GM12878 (cell line): ENCODE results near the gene THAP5. TPM values are rescaled to one million over a fixed set of nuclear protein-coding genes. Genes with fewer than 3 reads are reported as not detected.

ENCODE experiments used
- ATAC-seq: fragments of 200-7000 bp; cut with Tn5 transposase; 3 replicates; pipeline ENCODE4 v1.9.1; 2020; ENCODE audit warnings: mild to moderate bottlenecking, moderate library complexity
- BruUV-seq: library from RNA; stranded (reverse); fragments of 400-500 nt; replicated peaks from 2 replicates; lab custom pipeline; 2021; lab: Mats Ljungman, UMichigan
- CTCF ChIA-PET: fragments of 300-600 bp; sonication (Branson Sonifier 250); formaldehyde crosslinking; extraction: SDS; loops from one replicate; lab custom pipeline; 2021; ENCODE audit warnings: inconsistent platforms; lab: Yijun Ruan, JAX
- POLR2A ChIA-PET: fragments of 350-600 bp; formaldehyde crosslinking; extraction: SDS; loops from one replicate; lab custom pipeline; 2021; ENCODE audit warnings: inconsistent platforms; lab: Charles Lee
- RAD21 ChIA-PET: fragments of 300-600 bp; sonication (Branson Sonifier 250); formaldehyde crosslinking; loops from one replicate; lab custom pipeline; 2023; ENCODE audit warnings: antibody characterized with exemption; ENCODE audit not compliant: unreplicated experiment; lab: Charles Lee
- SMC1A ChIA-PET: fragments of 300-600 bp; sonication (Branson Sonifier 250); formaldehyde crosslinking; loops from one replicate; lab custom pipeline; 2023; ENCODE audit not compliant: unreplicated experiment, uncharacterized antibody; lab: Charles Lee
- DNase-seq: peaks from one replicate; pipeline ENCODE4 v3.0.0-alpha.2; 2011; ENCODE audit warnings: low read depth, low spot score
- FAIRE-seq: peaks from 3 replicates; lab custom pipeline; 2011; peaks lifted over from hg19 to GRCh38; lab: Jason Lieb, UNC
- H2AFZ ChIP-seq: 2 replicates; pipeline ENCODE4 v1.6.0; 2011; ENCODE audit warnings: low read depth, low read length, control low read depth; ENCODE audit not compliant: control insufficient read depth
- H3K27ac ChIP-seq: 2 replicates; pipeline ENCODE4 v1.5.1; 2011; ENCODE audit warnings: control low read depth; ENCODE audit not compliant: control insufficient read depth, insufficient read depth
- H3K27me3 ChIP-seq, 2 experiments: replicated peaks in 1 of 2; 2 replicates each; pipeline versions ENCODE4 v1.6.0 to v1.6.1; 2011; ENCODE audit warnings: low read length in 1 of 2; ENCODE audit not compliant: control insufficient read depth in 2 of 2, insufficient read depth in 2 of 2
- H3K36me3 ChIP-seq, 2 experiments: 2 replicates each; pipeline ENCODE4 v1.5.1; 2011; ENCODE audit warnings: low read length in 1 of 2; ENCODE audit not compliant: control insufficient read depth in 2 of 2, insufficient read depth in 2 of 2
- H3K4me1 ChIP-seq: 2 replicates; pipeline ENCODE4 v1.6.1; 2011; ENCODE audit warnings: mild to moderate bottlenecking, low read length, moderate library complexity, mixed read lengths; ENCODE audit not compliant: control insufficient read depth, insufficient read depth
- H3K4me2 ChIP-seq: 2 replicates; pipeline ENCODE4 v1.6.0; 2011; ENCODE audit warnings: control low read depth; ENCODE audit not compliant: control insufficient read depth, insufficient read depth
- H3K4me3 ChIP-seq: fragments of 200-600 bp; sonication (generic); 2 replicates; pipeline ENCODE4 v1.5.1; 2016
- H3K79me2 ChIP-seq: 2 replicates; pipeline ENCODE4 v1.6.0; 2011; ENCODE audit warnings: low read length; ENCODE audit not compliant: control insufficient read depth, insufficient read depth
- H3K9ac ChIP-seq: 2 replicates; pipeline ENCODE4 v1.8.0; 2011; ENCODE audit warnings: low read length, control low read depth, mixed read lengths; ENCODE audit not compliant: control insufficient read depth, insufficient read depth
- H3K9me3 ChIP-seq: replicated peaks from 3 replicates; pipeline ENCODE4 v1.5.1; 2011; ENCODE audit warnings: mild to moderate bottlenecking, low read length; ENCODE audit not compliant: control insufficient read depth, insufficient read depth
- H4K20me1 ChIP-seq: 2 replicates; pipeline ENCODE4 v1.6.0; 2011; ENCODE audit not compliant: control insufficient read depth, insufficient read depth
- ASH2L ChIP-seq: fragments of 300-600, 200-600 bp; sonication (generic); IDR thresholded peaks from 2 replicates; pipeline ENCODE4 v1.6.1; 2017; ENCODE audit warnings: low read depth, mild to moderate bottlenecking, borderline replicate concordance
- HDAC6 ChIP-seq: fragments of 200-600 bp; sonication (generic); IDR thresholded peaks from one replicate; pipeline ENCODE4 v1.8.0; 2017; ENCODE audit warnings: antibody characterized with exemption; ENCODE audit not compliant: unreplicated experiment
- IKZF2 ChIP-seq, 2 experiments: fragments of 450-650 bp; IDR thresholded peaks; 2 replicates each; pipeline ENCODE4 v1.6.1; 2017; ENCODE audit warnings: mild to moderate bottlenecking in 2 of 2, moderate library complexity in 2 of 2
- LARP7 ChIP-seq: fragments of 450-650 bp; IDR thresholded peaks from 2 replicates; pipeline ENCODE4 v1.6.1; 2017; ENCODE audit warnings: mild to moderate bottlenecking
- PML ChIP-seq: IDR thresholded peaks from 2 replicates; pipeline ENCODE4 v1.6.1; 2012; ENCODE audit warnings: low read length, inconsistent platforms
- RAD21 ChIP-seq: IDR thresholded peaks from 2 replicates; pipeline ENCODE4 v1.6.1; 2011; ENCODE audit warnings: mild to moderate bottlenecking, low read depth, low read length, moderate library complexity; ENCODE audit not compliant: insufficient read depth
- ZNF217 ChIP-seq: fragments of 450-650 bp; IDR thresholded peaks from 2 replicates; pipeline ENCODE4 v1.6.1; 2017; ENCODE audit warnings: antibody characterized with exemption, mild to moderate bottlenecking
- WGBS: methylation state at CpG from one replicate; pipeline ENCODE4 v1.1.6; 2016; ENCODE audit warnings: low lambda C conversion rate; ENCODE audit not compliant: insufficient replicate concordance, insufficient coverage; ENCODE audit errors: missing lambda C conversion rate; 5-methylcytosine and 5-hydroxymethylcytosine counted together
- in situ Hi-C: fragments of 300-500 bp; cut with MboI; formaldehyde crosslinking; loops from 9 replicates; pipeline ENCODE4 v1.14.3; 2018; ENCODE audit warnings: mixed read lengths
- intact Hi-C: fragments of 100-400 bp; cut with micrococcal nuclease; formaldehyde crosslinking; loops from one replicate; pipeline ENCODE4 v1.14.2; 2022; ENCODE audit not compliant: unreplicated experiment
- polyA plus RNA-seq, 11 experiments: library from polyadenylated mRNA; depleted of rRNA in 4 of 11; unstranded in 6 of 11; stranded (reverse) in 5 of 11; fragments of >200 nt; fragmentation: Nextera tagmentation in 4 of 11; fragmentation: Illumina TruSeq in 1 of 11; extraction: Ambion mirVana in 4 of 11; extraction: Trizol in 1 of 11; gene quantifications; 1 replicate in 1 of 11; 2 replicates in 10 of 11; pipeline versions ENCODE4 v1.2.1 to v1.2.3, GENCODE V29; 2011 to 2016; ENCODE audit warnings: inconsistent platforms in 2 of 11, missing spikeins in 2 of 11, low read depth in 1 of 11
- total RNA-seq, 4 experiments: library from RNA; depleted of rRNA in 3 of 4; stranded (reverse); fragments of >200 nt in 3 of 4; fragmentation: Illumina TruSeq in 1 of 4; extraction: Trizol in 1 of 4; gene quantifications; 2 replicates each; pipeline versions ENCODE4 v1.2.1 to v1.2.3, GENCODE V29; 2013 to 2021
- TF ChIP-seq, protein P1 (sequence below): fragments of 450-650 bp; IDR thresholded peaks from 2 replicates; pipeline ENCODE4 v1.6.1; 2017; ENCODE audit warnings: low read depth, mild to moderate bottlenecking, moderate library complexity
- TF ChIP-seq, protein P2 (sequence below), 3 experiments: IDR thresholded peaks in 2 of 3; conservative IDR thresholded peaks in 1 of 3; 2 replicates each; pipeline ENCODE4 v1.5.1; 2011; ENCODE audit warnings: low read depth in 3 of 3, low read length in 3 of 3, mild to moderate bottlenecking in 3 of 3, control low read depth in 2 of 3, moderate library complexity in 2 of 3, inconsistent platforms in 1 of 3, mixed read lengths in 1 of 3; ENCODE audit not compliant: control insufficient read depth in 2 of 3, insufficient read depth in 1 of 3; ENCODE audit errors: extremely low read depth in 1 of 3
- TF ChIP-seq, protein P3 (sequence below): fragments of 450-650 bp; IDR thresholded peaks from 2 replicates; pipeline ENCODE4 v1.6.1; 2016; ENCODE audit warnings: mild to moderate bottlenecking
- TF ChIP-seq, protein P4 (sequence below): IDR thresholded peaks from 2 replicates; pipeline ENCODE4 v1.6.1; 2011; ENCODE audit warnings: borderline replicate concordance, low read depth, mild to moderate bottlenecking, moderate library complexity, mixed read lengths, low read length; ENCODE audit not compliant: insufficient read depth; ENCODE audit errors: extremely low read length
- TF ChIP-seq, protein P5 (sequence below): fragments of 450-650 bp; IDR thresholded peaks from 2 replicates; pipeline ENCODE4 v1.6.1; 2017; ENCODE audit warnings: mild to moderate bottlenecking, low read depth, inconsistent platforms; ENCODE audit not compliant: poor library complexity, severe bottlenecking

The THAP5 gene
- total and polyA plus RNA-seq, 10 of the 15 experiments (the other 5 are each of a cell fraction or from before 2014, with no cell fraction given): 13.0 to 47.7 (median 24.2) TPM

DNA sequence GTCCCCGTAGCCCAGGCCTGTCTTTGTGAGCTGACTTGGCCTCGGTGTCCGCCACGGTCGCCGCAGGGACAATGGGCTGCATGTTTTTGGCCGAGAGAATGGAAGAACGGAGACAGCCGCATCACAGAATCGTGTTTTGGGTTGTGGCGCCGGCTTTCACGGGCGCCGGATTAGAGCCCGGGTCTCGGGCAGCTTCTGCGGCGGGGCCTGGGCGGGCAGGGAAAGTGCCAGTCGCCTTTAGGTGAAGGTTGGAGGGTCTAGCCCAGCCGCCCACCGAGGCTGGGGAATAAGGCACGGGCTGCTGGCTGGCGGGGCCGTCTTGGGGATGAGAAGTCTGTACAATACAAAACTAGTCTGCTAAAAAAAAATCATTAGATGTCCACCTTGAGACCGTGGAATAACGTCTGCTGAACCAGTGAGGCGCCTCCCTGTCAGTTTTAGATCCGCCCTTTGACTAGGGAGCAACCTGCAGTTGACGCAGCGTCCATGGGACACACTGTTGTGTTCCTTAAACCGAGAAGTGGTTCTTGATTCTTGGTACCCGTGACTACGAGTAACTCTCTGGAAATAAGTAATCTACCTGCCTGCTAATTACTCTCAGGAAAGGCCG, 745 bp upstream of the THAP5 start:
- Histone ChIP-seq H3K4me3 (peak overlapping the region; percentile 81), H3K4me2 (peak overlapping the region; percentile 77), H3K9me3 (no peaks in the 10 kb centered on the region), H3K79me2 (peaks cover 64% of the 10 kb centered on the region), H3K4me1 (no peaks in the 10 kb centered on the region), H3K27me3 (no peaks in the 10 kb centered on the region), H3K9ac (peak overlapping the region; percentile 82), H2AFZ (peak overlapping the region; percentile 76), H3K36me3 (peaks cover 0 to 3% of the 10 kb centered on the region in 2 experiments; a peak in 1 of 4 replicates), H4K20me1 (no peaks in the 10 kb centered on the region), H3K27ac (peak overlapping the region; percentile 91)
- intact Hi-C loops: no loop called here
- FAIRE-seq (peak; percentile 31), ATAC-seq (peak; percentile 50), DNase-seq (no peak)
- 0 out of 2 replicates have a peak, but pooled peaks have one; percentile 0 for TF ChIP-seq LARP7
- TF ChIP-seq, protein P1, sequence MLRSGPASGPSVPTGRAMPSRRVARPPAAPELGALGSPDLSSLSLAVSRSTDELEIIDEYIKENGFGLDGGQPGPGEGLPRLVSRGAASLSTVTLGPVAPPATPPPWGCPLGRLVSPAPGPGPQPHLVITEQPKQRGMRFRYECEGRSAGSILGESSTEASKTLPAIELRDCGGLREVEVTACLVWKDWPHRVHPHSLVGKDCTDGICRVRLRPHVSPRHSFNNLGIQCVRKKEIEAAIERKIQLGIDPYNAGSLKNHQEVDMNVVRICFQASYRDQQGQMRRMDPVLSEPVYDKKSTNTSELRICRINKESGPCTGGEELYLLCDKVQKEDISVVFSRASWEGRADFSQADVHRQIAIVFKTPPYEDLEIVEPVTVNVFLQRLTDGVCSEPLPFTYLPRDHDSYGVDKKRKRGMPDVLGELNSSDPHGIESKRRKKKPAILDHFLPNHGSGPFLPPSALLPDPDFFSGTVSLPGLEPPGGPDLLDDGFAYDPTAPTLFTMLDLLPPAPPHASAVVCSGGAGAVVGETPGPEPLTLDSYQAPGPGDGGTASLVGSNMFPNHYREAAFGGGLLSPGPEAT: 0 out of 2 replicates have a peak, but pooled peaks have one; percentile 38
- TF ChIP-seq IKZF2 (IDR thresholded peaks at IDR 0.05): peak; percentile 39 to 43; a peak in 2 of 4 replicates
- TF ChIP-seq, protein P2, sequence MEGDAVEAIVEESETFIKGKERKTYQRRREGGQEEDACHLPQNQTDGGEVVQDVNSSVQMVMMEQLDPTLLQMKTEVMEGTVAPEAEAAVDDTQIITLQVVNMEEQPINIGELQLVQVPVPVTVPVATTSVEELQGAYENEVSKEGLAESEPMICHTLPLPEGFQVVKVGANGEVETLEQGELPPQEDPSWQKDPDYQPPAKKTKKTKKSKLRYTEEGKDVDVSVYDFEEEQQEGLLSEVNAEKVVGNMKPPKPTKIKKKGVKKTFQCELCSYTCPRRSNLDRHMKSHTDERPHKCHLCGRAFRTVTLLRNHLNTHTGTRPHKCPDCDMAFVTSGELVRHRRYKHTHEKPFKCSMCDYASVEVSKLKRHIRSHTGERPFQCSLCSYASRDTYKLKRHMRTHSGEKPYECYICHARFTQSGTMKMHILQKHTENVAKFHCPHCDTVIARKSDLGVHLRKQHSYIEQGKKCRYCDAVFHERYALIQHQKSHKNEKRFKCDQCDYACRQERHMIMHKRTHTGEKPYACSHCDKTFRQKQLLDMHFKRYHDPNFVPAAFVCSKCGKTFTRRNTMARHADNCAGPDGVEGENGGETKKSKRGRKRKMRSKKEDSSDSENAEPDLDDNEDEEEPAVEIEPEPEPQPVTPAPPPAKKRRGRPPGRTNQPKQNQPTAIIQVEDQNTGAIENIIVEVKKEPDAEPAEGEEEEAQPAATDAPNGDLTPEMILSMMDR (IDR thresholded peaks at IDR 0.05 in 2 of 3, conservative IDR thresholded peaks at IDR 0.05 in 1 of 3; ENCODE audit: control insufficient read depth in 2 of 3, extremely low read depth in 1 of 3, insufficient read depth in 1 of 3, low read depth in 3 of 3, low read length in 3 of 3): no peak
- TF ChIP-seq ZNF217: no peak
- TF ChIP-seq, protein P3, sequence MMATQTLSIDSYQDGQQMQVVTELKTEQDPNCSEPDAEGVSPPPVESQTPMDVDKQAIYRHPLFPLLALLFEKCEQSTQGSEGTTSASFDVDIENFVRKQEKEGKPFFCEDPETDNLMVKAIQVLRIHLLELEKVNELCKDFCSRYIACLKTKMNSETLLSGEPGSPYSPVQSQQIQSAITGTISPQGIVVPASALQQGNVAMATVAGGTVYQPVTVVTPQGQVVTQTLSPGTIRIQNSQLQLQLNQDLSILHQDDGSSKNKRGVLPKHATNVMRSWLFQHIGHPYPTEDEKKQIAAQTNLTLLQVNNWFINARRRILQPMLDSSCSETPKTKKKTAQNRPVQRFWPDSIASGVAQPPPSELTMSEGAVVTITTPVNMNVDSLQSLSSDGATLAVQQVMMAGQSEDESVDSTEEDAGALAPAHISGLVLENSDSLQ: peak; percentile 45; the same call in 1 of the 2 replicates
- TF ChIP-seq, protein P4, sequence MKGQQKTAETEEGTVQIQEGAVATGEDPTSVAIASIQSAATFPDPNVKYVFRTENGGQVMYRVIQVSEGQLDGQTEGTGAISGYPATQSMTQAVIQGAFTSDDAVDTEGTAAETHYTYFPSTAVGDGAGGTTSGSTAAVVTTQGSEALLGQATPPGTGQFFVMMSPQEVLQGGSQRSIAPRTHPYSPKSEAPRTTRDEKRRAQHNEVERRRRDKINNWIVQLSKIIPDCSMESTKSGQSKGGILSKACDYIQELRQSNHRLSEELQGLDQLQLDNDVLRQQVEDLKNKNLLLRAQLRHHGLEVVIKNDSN: no peak
- TF ChIP-seq RAD21: no peak
- TF ChIP-seq, protein P5, sequence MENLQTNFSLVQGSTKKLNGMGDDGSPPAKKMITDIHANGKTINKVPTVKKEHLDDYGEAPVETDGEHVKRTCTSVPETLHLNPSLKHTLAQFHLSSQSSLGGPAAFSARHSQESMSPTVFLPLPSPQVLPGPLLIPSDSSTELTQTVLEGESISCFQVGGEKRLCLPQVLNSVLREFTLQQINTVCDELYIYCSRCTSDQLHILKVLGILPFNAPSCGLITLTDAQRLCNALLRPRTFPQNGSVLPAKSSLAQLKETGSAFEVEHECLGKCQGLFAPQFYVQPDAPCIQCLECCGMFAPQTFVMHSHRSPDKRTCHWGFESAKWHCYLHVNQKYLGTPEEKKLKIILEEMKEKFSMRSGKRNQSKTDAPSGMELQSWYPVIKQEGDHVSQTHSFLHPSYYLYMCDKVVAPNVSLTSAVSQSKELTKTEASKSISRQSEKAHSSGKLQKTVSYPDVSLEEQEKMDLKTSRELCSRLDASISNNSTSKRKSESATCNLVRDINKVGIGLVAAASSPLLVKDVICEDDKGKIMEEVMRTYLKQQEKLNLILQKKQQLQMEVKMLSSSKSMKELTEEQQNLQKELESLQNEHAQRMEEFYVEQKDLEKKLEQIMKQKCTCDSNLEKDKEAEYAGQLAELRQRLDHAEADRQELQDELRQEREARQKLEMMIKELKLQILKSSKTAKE: peak; percentile 13
- peak; percentile 9 for TF ChIP-seq HDAC6
- TF ChIP-seq ASH2L: no peak
- no peak for TF ChIP-seq PML
- WGBS: 1% methylated on average over 36 of the region's 36 CpGs
- TSS peak; percentile 65 for BruUV-seq
- ChIA-PET POLR2A (interaction anchor here (0.8 to 2.8 kb wide), 5 partner anchors 18 to 67 kb away, joined by 3 to 45 read pairs (median 4); partner anchors contain the start of gene PNPLA8), SMC1A (interaction anchor here (1.1 to 2.5 kb wide), 5 partner anchors 18 to 118 kb away, joined by 3 to 18 read pairs (median 3); partner anchors contain the start of gene PNPLA8), CTCF (interaction anchor here (1.6 to 1.8 kb wide), 2 partner anchors 10 to 44 kb away, joined by 3 to 10 read pairs; partner anchors contain the start of gene PNPLA8), RAD21 (interaction anchor here (0.8 to 4.4 kb wide), 4 partner anchors 18 to 67 kb away, joined by 3 to 30 read pairs (median 12); partner anchors contain the start of gene PNPLA8)
- in situ Hi-C loops: no loop called here
